ENCODE measurements around the gene ANKRD40CL. TPM values are rescaled to one million over a fixed set of nuclear protein-coding genes. Genes with fewer than 3 reads are reported as not detected.
A peak's percentile ranks its signal among the peaks of the same experiment; 100 is the strongest.

ANKRD40CL gene
- total and polyA plus RNA-seq, 4 donors, result 0.26 to 23.0 TPM; not detected in 2

GRCh38 chr17:50769884-50770283 lies 2.6 kb upstream of the ANKRD40CL start:
- Histone ChIP-seq H3K4me3 (ENCODE audit: low read length in 2 of 2) (no peak overlapping the region), H3K9me3 (ENCODE audit: control insufficient read depth, low read length) (no peaks in the 10 kb centered on the region), H3K27ac (ENCODE audit: low read depth in 1 of 2, low read length in 2 of 2) (no peak overlapping the region), H3K27me3 (ENCODE audit: control insufficient read depth in 1 of 2, insufficient read depth in 2 of 2, low read length in 1 of 2) (no peaks in the 10 kb centered on the region), H3K4me1 (ENCODE audit: control insufficient read depth in 1 of 2, insufficient read depth in 2 of 2, low read length in 2 of 2) (no peaks in the 10 kb centered on the region), H3K36me3 (ENCODE audit: control insufficient read depth in 1 of 2, insufficient read depth in 2 of 2, low read length in 1 of 2) (no peaks in the 10 kb centered on the region)
- DNase-seq, result no peak
- 91 to 96% methylated on average over 8 of the region's 8 CpGs for WGBS, 2 donors
- no peak for ATAC-seq (ENCODE audit: low FRiP score)
- intact Hi-C loops (cut with DNase I), result no loop called here

- Histone ChIP-seq H3K4me1 (ENCODE audit: control insufficient read depth in 1 of 2, insufficient read depth in 2 of 2, low read length in 2 of 2) (no peaks in the 10 kb centered on the region), H3K9me3 (ENCODE audit: control insufficient read depth, low read length) (no peaks in the 10 kb centered on the region), H3K27ac (ENCODE audit: low read depth in 1 of 2, low read length in 2 of 2) (no peak overlapping the region), H3K4me3 (ENCODE audit: low read length in 2 of 2) (no peak overlapping the region), H3K27me3 (ENCODE audit: control insufficient read depth in 1 of 2, insufficient read depth in 2 of 2, low read length in 1 of 2) (no peaks in the 10 kb centered on the region), H3K36me3 (ENCODE audit: control insufficient read depth in 1 of 2, insufficient read depth in 2 of 2, low read length in 1 of 2) (no peaks in the 10 kb centered on the region)
- WGBS, 2 donors, result 83 to 87% methylated on average over 7 of the region's 7 CpGs
- ATAC-seq (ENCODE audit: low FRiP score), result no peak
- no peak for DNase-seq
- intact Hi-C loops (cut with DNase I), result no loop called here
These were observed 1.0 kb upstream of the ANKRD40CL start for GRCh38 chr17:50768346-50768761.

- no peaks in the 10 kb centered on the region for H3K27me3 ChIP-seq (ENCODE audit: control insufficient read depth in 1 of 2, insufficient read depth in 2 of 2, low read length in 1 of 2)
- no peak overlapping the region for H3K4me3 ChIP-seq (ENCODE audit: low read length in 2 of 2)
- H3K9me3 ChIP-seq (ENCODE audit: control insufficient read depth, low read length), result no peaks in the 10 kb centered on the region
- no peaks in the 10 kb centered on the region for H3K36me3 ChIP-seq (ENCODE audit: control insufficient read depth in 1 of 2, insufficient read depth in 2 of 2, low read length in 1 of 2)
- no peaks in the 10 kb centered on the region for H3K4me1 ChIP-seq (ENCODE audit: control insufficient read depth in 1 of 2, insufficient read depth in 2 of 2, low read length in 2 of 2)
- WGBS, 2 donors, result 80 to 81% methylated on average over 7 of the region's 7 CpGs
- H3K27ac ChIP-seq (ENCODE audit: low read depth in 1 of 2, low read length in 2 of 2), result no peak overlapping the region
- DNase-seq (no peak), ATAC-seq (ENCODE audit: low FRiP score) (no peak)
- intact Hi-C loops (cut with DNase I), result no loop called here
These were observed 288 bp downstream of the ANKRD40CL start for GRCh38 chr17:50767030-50767429.

- Histone ChIP-seq H3K4me1 (ENCODE audit: control insufficient read depth in 1 of 2, insufficient read depth in 2 of 2, low read length in 2 of 2) (no peaks in the 10 kb centered on the region), H3K9me3 (ENCODE audit: control insufficient read depth, low read length) (no peaks in the 10 kb centered on the region), H3K27ac (ENCODE audit: low read depth in 1 of 2, low read length in 2 of 2) (no peak overlapping the region), H3K4me3 (ENCODE audit: low read length in 2 of 2) (no peak overlapping the region), H3K36me3 (ENCODE audit: control insufficient read depth in 1 of 2, insufficient read depth in 2 of 2, low read length in 1 of 2) (no peaks in the 10 kb centered on the region), H3K27me3 (ENCODE audit: control insufficient read depth in 1 of 2, insufficient read depth in 2 of 2, low read length in 1 of 2) (no peaks in the 10 kb centered on the region)
- DNase-seq, result no peak
- 88 to 89% methylated on average over 10 of the region's 10 CpGs for WGBS, 2 donors
- peak; percentile 6 for ATAC-seq (ENCODE audit: low FRiP score)
- intact Hi-C loops (cut with DNase I), result no loop called here
These were observed 895 bp downstream of the ANKRD40CL start for GRCh38 chr17:50766222-50767023.

- Histone ChIP-seq H3K9me3 (ENCODE audit: control insufficient read depth, low read length) (no peaks in the 10 kb centered on the region), H3K36me3 (ENCODE audit: control insufficient read depth in 1 of 2, insufficient read depth in 2 of 2, low read length in 1 of 2) (no peaks in the 10 kb centered on the region), H3K27ac (ENCODE audit: low read depth in 1 of 2, low read length in 2 of 2) (no peak overlapping the region), H3K4me1 (ENCODE audit: control insufficient read depth in 1 of 2, insufficient read depth in 2 of 2, low read length in 2 of 2) (no peaks in the 10 kb centered on the region), H3K4me3 (ENCODE audit: low read length in 2 of 2) (no peak overlapping the region), H3K27me3 (ENCODE audit: control insufficient read depth in 1 of 2, insufficient read depth in 2 of 2, low read length in 1 of 2) (no peaks in the 10 kb centered on the region)
- 30 to 32% methylated on average over 9 of the region's 9 CpGs for WGBS, 2 donors
- DNase-seq, result peak in 1 of 2 donors; percentile 57
- ATAC-seq (ENCODE audit: low FRiP score), result peak; percentile 66
- intact Hi-C loops (cut with DNase I), result no loop called here
These were observed 1.7 kb downstream of the ANKRD40CL start for GRCh38 chr17:50765454-50766221.

GRCh38 chr17:50764734-50765149 lies 2.6 kb downstream of the ANKRD40CL start:
- no peaks in the 10 kb centered on the region for H3K9me3 ChIP-seq (ENCODE audit: control insufficient read depth, low read length)
- intact Hi-C loops (cut with DNase I), result no loop called here
- no peak overlapping the region for H3K27ac ChIP-seq (ENCODE audit: low read depth in 1 of 2, low read length in 2 of 2)
- no peak overlapping the region for H3K4me3 ChIP-seq (ENCODE audit: low read length in 2 of 2)
- no peaks in the 10 kb centered on the region for H3K4me1 ChIP-seq (ENCODE audit: control insufficient read depth in 1 of 2, insufficient read depth in 2 of 2, low read length in 2 of 2)
- ATAC-seq (ENCODE audit: low FRiP score) (no peak), DNase-seq (no peak)
- no peaks in the 10 kb centered on the region for H3K36me3 ChIP-seq (ENCODE audit: control insufficient read depth in 1 of 2, insufficient read depth in 2 of 2, low read length in 1 of 2)
- 7 to 28% methylated on average over 2 of the region's 2 CpGs for WGBS, 2 donors
- H3K27me3 ChIP-seq (ENCODE audit: control insufficient read depth in 1 of 2, insufficient read depth in 2 of 2, low read length in 1 of 2), result no peaks in the 10 kb centered on the region

- Histone ChIP-seq H3K4me1 (ENCODE audit: control insufficient read depth in 1 of 2, insufficient read depth in 2 of 2, low read length in 2 of 2) (no peaks in the 10 kb centered on the region), H3K27ac (ENCODE audit: low read depth in 1 of 2, low read length in 2 of 2) (no peak overlapping the region), H3K27me3 (ENCODE audit: control insufficient read depth in 1 of 2, insufficient read depth in 2 of 2, low read length in 1 of 2) (no peaks in the 10 kb centered on the region), H3K4me3 (ENCODE audit: low read length in 2 of 2) (no peak overlapping the region), H3K36me3 (ENCODE audit: control insufficient read depth in 1 of 2, insufficient read depth in 2 of 2, low read length in 1 of 2) (no peaks in the 10 kb centered on the region), H3K9me3 (ENCODE audit: control insufficient read depth, low read length) (no peaks in the 10 kb centered on the region)
- intact Hi-C loops (cut with DNase I), result no loop called here
- 76 to 80% methylated on average over 2 of the region's 2 CpGs for WGBS, 2 donors
- DNase-seq, result no peak
- no peak for ATAC-seq (ENCODE audit: low FRiP score)
These were observed 3.4 kb downstream of the ANKRD40CL start for GRCh38 chr17:50763716-50764475.

- intact Hi-C loops (cut with DNase I), result no loop called here
- WGBS, 2 donors, result 91 to 94% methylated on average over 2 of the region's 2 CpGs
- H3K4me1 ChIP-seq (ENCODE audit: control insufficient read depth in 1 of 2, insufficient read depth in 2 of 2, low read length in 2 of 2), result no peaks in the 10 kb centered on the region
- no peak for DNase-seq
- ATAC-seq (ENCODE audit: low FRiP score), result no peak
- H3K27ac ChIP-seq (ENCODE audit: low read depth in 1 of 2, low read length in 2 of 2), result no peak overlapping the region
- no peak overlapping the region for H3K4me3 ChIP-seq (ENCODE audit: low read length in 2 of 2)
- H3K27me3 ChIP-seq (ENCODE audit: control insufficient read depth in 1 of 2, insufficient read depth in 2 of 2, low read length in 1 of 2), result no peaks in the 10 kb centered on the region
- H3K36me3 ChIP-seq (ENCODE audit: control insufficient read depth in 1 of 2, insufficient read depth in 2 of 2, low read length in 1 of 2), result no peaks in the 10 kb centered on the region
- H3K9me3 ChIP-seq (ENCODE audit: control insufficient read depth, low read length), result no peaks in the 10 kb centered on the region
These were observed 5.1 kb downstream of the ANKRD40CL start for GRCh38 chr17:50762177-50762576.

All from aorta (tissue), 5 donors.